Right renal pelvis (tissue), 4 donors: ENCODE results near the gene MITF. TPM values are rescaled to one million over a fixed set of nuclear protein-coding genes. Genes with fewer than 3 reads are reported as not detected.

Experiments
- DNase-seq, 4 donors: peaks; one replicate each; pipeline ENCODE4 v3.0.0-alpha.2; 2013; ENCODE audit warnings: low read depth in 4 of 4, low spot score in 3 of 4, missing footprints in 1 of 4
- polyA plus RNA-seq, 4 donors: library from polyadenylated mRNA; unstranded; fragments of 120-200 nt; gene quantifications; one replicate each; pipeline ENCODE4 v1.2.1, GENCODE V29; 2013; ENCODE audit not compliant: insufficient read length in 4 of 4

MITF gene
- polyA plus RNA-seq, 4 donors, result 37.2 to 49.2 (median 43.8) TPM

- DNase-seq, result no peak
Observed at GRCh38 chr3:70000563-70001081, 261.4 kb downstream of the MITF start.

- no peak for DNase-seq
Observed at GRCh38 chr3:70003119-70003518, 263.9 kb downstream of the MITF start.

- no peak for DNase-seq
Observed at GRCh38 chr3:70006089-70006488, 266.8 kb downstream of the MITF start.

GRCh38 chr3:70010346-70010745 lies 271.1 kb downstream of the MITF start:
- no peak for DNase-seq

GRCh38 chr3:70011582-70011981 lies 272.3 kb downstream of the MITF start:
- DNase-seq, result no peak
